NCI-H2171 treated with DMSO at 0.1 percent for 48 hours (cell line): Measurements from ENCODE around the gene KIAA1671.

Experiments
- DNase-seq: peaks from one replicate; lab custom pipeline; 2025; lab: John Stamatoyannopoulos, UW

KIAA1671 gene

GRCh38 chr22:24952837-24953383 lies 394 bp downstream of the KIAA1671 start:
- DNase-seq: peak; percentile 56

GRCh38 chr22:24953384-24954113 lies 1.0 kb downstream of the KIAA1671 start:
- DNase-seq: no peak

GRCh38 chr22:24954114-24954463 lies 1.6 kb downstream of the KIAA1671 start:
- DNase-seq: no peak

- DNase-seq: no peak
Measured at GRCh38 chr22:24954856-24955255, 2.3 kb downstream of the KIAA1671 start.

- no peak for DNase-seq
Measured at GRCh38 chr22:24957043-24957442, 4.5 kb downstream of the KIAA1671 start.

- DNase-seq: no peak
Measured at GRCh38 chr22:24961217-24961844, 8.8 kb downstream of the KIAA1671 start.

- DNase-seq: no peak
Measured at GRCh38 chr22:24962094-24962493, 9.6 kb downstream of the KIAA1671 start.

GRCh38 chr22:24962835-24963234 lies 10.3 kb downstream of the KIAA1671 start:
- no peak for DNase-seq

GRCh38 chr22:24964441-24964840 lies 11.9 kb downstream of the KIAA1671 start:
- no peak for DNase-seq

GRCh38 chr22:24965822-24966626 lies 13.5 kb downstream of the KIAA1671 start:
- DNase-seq: no peak

GRCh38 chr22:24968066-24968561 lies 15.6 kb downstream of the KIAA1671 start:
- no peak for DNase-seq

GRCh38 chr22:24969560-24970301 lies 17.2 kb downstream of the KIAA1671 start:
- DNase-seq: no peak

- no peak for DNase-seq
Measured at GRCh38 chr22:24972369-24972768, 19.9 kb downstream of the KIAA1671 start.

GRCh38 chr22:24973872-24974271 lies 21.4 kb downstream of the KIAA1671 start:
- no peak for DNase-seq

- peak; percentile 6 for DNase-seq
Measured at GRCh38 chr22:24975125-24975640, 22.7 kb downstream of the KIAA1671 start.

- no peak for DNase-seq
Measured at GRCh38 chr22:24975813-24976341, 23.4 kb downstream of the KIAA1671 start.

GRCh38 chr22:24976442-24977218 lies 24.1 kb downstream of the KIAA1671 start:
- no peak for DNase-seq

- DNase-seq: no peak
Measured at GRCh38 chr22:24977370-24978221, 25.1 kb downstream of the KIAA1671 start.

- no peak for DNase-seq
Measured at GRCh38 chr22:24978308-24978707, 25.8 kb downstream of the KIAA1671 start.
